DMS53 treated with DMSO at 0.1 percent for 48 hours (cell line): Measurements from ENCODE around the gene ADGRD1.

ENCODE experiments used
- DNase-seq: peaks from one replicate; lab custom pipeline; 2025; ENCODE audit not compliant: unreplicated experiment; lab: John Stamatoyannopoulos, UW

ADGRD1 gene

DNA sequence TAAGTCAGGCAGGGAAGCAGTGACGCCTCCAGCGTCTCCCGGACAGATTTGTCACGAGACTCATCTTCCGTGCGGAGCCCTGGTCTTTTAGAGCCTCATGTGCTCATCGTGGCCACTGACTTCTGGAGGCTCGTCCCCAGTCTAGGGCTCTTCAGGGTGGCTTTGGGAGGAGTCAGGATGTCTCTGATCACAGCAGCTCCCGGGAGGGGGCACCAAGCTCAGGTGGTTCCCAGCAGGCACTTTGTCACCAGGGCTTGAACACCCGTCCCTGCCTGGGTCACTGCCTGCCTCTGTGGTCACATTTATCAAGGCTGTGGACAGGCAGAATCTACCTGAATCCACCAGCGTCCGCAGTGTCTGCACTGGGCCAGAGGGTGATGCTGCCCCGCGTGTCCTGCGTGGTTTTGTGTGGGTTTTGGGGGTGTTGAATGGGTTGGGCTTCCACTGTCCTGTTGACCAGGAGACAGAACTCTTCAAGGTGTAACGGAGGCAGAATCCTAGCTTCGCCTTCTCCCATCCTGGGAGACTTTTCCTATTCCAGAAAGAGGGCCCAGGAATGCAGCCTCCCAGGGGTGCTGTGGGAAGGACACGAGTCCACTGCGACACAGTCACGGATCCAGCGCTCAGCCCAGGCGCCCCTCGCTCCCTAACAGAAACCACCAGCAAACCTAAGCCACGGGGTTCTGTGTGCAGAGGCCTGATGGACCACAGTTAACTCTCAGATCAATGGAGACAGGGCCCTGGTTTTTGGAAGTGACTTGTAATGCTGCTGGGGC, 132.3 kb downstream of the ADGRD1 start:
- DNase-seq, result no peak

DNA sequence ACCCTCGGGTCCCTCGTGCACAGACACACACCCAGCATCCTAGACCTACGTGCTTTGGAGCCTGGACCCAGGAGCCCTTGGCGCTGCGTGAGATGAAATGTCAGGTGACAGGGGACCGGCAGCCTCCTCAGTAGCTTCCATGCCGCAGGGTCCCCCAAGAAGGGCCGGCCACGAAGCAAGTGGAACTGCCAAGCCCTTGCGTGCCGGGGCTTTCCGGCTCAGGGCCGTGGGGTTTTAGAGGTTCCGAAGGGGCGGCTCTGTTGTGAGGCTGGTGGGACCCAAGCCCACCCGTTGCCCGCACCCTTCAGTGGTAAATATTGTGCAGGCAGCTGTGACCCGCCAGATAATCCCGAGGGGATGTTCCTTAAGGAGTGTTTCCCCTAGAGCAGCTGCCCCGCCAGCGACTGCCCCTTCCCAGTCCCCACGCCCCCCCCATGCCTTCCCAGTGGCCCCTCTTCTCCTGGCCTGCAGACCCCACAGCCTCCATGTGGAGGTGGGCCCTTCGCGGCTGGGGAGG, 133.7 kb downstream of the ADGRD1 start:
- no peak for DNase-seq

DNA sequence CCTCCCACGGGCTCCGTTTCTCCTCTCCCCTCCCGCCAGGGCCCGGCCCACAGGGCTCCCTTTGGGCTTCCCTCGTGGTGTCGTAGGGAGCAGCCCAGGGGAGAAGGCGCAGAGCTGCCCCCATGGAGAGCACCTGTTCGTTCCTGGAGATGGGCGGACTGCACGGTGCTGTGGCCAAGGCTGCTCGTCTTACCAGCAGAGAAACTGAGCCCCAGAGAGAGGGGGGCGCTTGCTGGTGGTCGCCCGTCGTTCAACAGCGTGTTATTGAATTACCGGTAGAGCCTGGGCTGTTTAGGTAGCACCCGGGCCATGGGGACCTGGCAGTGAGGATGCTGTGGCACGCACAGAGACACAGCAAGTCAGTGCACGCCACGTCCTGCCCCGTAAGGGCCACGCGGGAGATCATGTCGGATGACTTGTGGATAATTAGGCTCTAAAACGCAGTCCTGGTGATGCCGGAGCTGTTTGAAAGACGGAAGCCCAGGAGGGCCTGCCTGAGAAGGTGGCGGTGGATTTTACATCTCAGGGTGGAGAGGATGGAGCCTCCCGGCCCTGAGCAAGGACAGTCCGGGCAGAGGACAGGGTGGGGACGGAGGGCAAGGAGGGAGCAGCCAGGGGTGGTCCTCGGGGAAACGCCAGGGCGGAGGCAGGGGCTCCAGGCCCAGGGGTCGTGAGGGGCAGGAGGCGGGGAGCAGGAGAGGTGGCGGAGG, 134.4 kb downstream of the ADGRD1 start:
- no peak for DNase-seq

DNA sequence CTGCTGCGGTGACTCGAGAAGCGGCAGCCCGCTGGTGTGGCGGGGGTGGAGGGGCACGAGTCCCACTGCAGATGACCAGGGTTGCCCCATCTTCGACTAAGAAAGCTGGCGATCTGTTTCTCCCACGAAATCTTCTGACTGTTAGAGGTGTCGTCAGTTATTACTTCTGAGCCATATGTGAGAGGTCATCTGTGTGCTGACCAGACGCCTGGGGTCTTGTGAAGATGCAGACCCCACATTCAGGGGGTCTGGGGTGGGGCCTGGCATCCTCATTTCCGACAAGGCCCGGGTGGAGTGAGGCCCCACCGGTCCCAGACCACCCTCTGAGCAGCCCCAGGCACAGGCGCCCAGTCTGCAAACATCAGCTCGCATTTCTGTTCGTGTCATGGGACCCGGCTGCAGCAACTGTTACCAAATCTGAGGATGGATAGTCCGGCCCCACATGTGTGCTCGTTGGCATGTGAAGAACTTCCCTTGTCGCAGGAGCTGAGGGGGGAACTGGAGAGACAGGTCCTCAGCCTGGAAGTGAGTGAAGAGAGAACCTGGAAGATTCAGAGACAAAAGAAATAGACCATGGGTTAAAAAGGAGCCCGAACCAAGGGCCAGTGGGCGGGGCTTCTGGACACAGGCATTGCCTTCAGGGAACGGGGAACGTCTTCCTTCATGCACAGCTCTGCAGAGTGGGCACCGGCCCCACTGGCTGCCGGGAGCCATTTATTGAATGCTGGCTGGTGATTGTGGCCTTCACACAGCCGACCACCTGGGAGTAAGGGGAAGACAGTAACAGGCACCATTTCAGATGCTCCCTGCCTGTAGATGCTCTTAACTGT, 135.2 kb downstream of the ADGRD1 start:
- DNase-seq, result no peak

- no peak for DNase-seq
These were observed 136.0 kb downstream of the ADGRD1 start for GRCh38 chr12:131089531-131090273.

GRCh38 chr12:131090274-131091210, 136.8 kb downstream of the ADGRD1 start:
- no peak for DNase-seq

GRCh38 chr12:131091413-131091975, 137.8 kb downstream of the ADGRD1 start:
- DNase-seq, result no peak

DNA sequence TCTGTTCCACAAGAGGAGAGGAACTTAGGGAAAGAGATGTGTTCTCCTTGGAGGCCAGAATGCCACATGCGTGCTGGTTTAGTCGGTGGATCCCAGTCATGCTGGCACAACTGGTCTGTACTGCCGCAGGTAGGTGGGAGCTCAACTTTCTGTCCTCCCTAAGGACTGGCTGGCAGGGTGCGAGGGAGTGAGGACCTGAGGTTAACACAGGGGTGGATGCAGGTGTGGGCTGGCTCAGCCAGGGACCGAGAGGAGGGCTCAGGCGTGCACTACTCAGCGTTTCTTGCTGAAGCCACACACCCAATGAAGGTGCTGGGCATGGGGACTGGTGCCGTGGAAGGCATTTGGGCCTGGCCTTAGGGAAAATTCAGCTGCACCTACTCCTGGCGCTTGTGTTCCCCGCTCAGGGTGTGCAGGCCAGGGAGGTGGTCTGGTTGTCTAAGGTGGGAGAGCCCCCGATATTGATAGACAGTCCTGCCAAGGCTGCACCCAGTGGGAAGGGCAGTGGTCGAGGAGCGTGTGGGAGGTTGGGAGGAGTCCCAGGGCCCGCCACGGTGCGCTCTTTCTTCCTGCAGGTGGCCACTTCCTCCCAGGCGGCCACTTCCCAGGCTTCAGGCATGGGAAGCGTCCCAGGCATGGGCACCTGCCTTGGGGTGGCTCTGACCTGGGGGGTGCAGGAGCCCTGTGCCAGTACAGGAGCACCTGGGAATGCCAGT, 138.4 kb downstream of the ADGRD1 start:
- DNase-seq, result no peak

- DNase-seq, result no peak
These were observed 139.3 kb downstream of the ADGRD1 start for GRCh38 chr12:131092901-131093603.

GRCh38 chr12:131093604-131093955, 139.9 kb downstream of the ADGRD1 start:
- DNase-seq, result no peak

GRCh38 chr12:131093971-131094830, 140.5 kb downstream of the ADGRD1 start:
- DNase-seq, result no peak

DNA sequence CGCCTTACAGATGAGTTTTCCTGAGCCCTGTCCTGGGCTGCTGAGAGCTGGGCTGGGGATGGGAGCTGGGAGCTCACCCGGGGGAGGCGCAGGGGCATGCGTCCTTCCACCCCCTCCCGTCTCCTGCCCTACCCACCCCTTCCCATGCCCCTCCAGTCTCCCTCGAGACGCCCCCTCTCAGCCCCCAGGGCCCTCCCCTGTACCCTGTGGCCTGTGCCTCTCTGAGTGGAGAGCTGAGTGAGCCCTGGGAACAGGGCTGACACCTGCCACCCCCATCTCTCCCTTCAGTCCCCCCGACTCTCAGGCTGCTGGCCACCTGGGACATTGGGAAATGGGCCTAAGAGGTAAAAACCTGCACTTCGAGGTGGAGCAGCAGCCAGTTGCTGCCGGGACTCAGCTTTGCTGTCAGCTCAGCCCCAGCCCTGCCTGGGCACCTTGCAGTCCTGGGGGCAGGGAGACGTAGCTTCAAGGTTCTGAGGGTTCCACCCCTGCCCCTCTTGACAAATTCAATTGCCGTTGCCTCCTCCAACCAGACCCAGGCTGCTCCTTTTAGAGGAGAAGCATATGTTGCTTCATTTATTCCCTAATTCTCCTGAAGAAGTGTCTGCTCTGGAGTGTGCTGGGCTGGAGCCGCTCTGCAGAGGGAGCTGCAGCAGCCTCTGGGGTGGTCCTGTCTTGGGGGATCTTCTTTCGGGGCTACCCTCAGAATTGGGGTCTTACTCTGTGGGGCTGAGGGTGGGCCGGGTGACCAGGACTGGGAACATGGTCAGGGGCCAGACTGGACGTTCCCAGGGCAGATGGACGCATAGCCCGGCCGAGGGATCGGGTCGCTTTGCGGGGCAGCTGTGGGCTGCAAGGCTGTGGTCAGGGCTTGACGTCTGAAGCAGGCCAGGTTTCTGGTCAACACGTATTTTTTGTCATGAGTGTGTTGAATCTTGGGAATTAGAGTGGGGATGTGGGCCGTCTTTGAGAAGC, 141.4 kb downstream of the ADGRD1 start:
- DNase-seq, result no peak

DNA sequence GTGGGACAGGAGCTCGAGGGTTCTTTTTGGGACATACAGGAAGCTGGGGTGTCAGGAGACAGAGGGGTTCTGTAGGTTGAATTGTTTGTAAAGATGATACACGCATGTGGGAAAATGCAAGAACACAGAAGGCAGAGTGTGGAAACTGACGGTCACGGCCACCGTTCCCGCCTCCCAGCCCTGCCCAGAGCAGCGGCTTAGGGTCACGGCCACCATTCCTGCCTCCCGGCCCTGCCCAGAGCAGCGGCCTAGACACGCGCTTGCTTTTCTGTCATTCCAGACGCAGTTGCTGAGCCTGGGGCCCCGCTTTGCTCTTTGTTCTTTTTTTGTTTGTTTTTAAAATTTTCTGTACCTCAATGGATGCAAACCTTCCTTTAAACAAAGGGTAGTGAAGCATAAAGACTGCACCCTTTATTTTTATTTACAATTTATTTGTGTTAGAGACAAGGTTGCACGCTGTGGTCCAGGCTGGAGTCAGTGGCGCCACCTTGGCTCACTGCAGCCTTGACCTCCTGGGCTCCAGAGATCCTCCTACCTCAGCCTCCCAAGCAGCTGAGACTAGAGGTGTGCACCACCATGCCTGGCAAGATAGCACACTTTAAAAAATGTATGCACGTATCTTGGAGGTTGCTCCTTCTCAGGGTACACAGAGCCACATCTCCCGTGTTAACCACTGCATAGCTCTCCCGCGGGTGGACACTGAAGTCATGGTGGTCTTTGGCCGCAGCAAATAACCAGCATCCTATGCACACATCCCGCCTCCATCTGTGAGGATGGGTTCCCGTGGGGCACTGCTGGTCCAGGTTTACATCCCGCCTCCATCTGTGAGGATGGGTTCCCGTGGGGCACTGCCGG, 142.3 kb downstream of the ADGRD1 start:
- no peak for DNase-seq

DNA sequence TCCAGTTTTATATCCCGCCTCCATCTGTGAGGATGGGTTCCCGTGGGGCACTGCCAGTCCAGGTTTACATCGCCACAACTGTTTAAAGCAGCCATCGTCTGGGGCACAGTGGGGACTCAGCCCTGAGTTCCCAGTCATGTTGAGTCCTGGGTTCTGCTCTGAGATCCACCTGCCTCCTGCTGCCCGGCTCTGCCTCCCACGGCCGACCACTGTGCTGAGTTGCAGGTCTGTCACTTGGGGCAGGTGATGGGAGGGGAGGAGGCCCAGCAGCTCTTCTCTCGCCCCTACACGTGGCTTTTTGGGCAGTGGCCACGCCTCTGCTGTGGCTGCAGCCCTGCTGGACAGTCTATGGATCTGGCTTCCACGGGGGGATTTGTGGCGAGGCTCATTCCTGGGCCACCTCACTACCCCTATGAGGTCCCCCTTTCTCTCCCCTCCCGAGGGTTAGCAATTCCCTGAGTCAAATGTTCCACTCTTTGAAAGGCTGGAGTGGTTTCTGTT, 143.0 kb downstream of the ADGRD1 start:
- DNase-seq, result no peak
